Right lobe of liver (tissue), 4 donors: ENCODE measurements around the gene SLC39A9.

ENCODE experiments used
- POLR2A ChIP-seq: fragments of 450-650 bp; IDR thresholded peaks from one replicate; pipeline ENCODE4 v1.6.1; 2017; ENCODE audit warnings: antibody characterized with exemption, mild to moderate bottlenecking
- TF ChIP-seq, protein P1 (sequence below), 4 donors: fragments of 200-600 bp in 3 of 4; fragments of 450-650 bp in 1 of 4; IDR thresholded peaks; one replicate each; pipeline versions ENCODE4 v1.5.1 to v1.8.0; 2016 to 2022; ENCODE audit warnings: antibody characterized with exemption in 4 of 4, mild to moderate bottlenecking in 2 of 4
- donor health status: DM: no; HTN: no; CAD: no.
- donor health status: DM: no; HTN: no; CAD: no.
- donor health status: DM: no; HTN: yes; CAD: no.

DNA sequence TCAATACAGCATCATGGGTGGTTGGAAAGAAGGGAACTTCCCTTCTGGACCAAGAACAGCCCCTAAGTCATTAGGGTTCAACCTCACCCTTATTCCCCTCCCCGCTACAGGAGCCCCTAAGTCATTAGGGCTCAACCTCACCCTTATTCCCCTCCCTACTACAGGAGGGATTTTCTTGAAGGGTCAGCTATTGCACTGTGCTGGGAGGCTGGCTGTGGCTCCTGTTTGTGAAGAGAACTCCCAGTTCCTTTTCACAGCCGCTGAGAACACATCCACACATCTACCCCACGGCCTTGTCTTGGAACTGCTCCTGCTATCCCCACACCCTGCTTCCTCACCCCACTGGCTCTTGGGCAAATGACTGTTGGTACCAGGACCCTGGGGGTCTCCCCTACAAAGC lies 45.3 kb upstream of the SLC39A9 start:
- TF ChIP-seq, protein P1, sequence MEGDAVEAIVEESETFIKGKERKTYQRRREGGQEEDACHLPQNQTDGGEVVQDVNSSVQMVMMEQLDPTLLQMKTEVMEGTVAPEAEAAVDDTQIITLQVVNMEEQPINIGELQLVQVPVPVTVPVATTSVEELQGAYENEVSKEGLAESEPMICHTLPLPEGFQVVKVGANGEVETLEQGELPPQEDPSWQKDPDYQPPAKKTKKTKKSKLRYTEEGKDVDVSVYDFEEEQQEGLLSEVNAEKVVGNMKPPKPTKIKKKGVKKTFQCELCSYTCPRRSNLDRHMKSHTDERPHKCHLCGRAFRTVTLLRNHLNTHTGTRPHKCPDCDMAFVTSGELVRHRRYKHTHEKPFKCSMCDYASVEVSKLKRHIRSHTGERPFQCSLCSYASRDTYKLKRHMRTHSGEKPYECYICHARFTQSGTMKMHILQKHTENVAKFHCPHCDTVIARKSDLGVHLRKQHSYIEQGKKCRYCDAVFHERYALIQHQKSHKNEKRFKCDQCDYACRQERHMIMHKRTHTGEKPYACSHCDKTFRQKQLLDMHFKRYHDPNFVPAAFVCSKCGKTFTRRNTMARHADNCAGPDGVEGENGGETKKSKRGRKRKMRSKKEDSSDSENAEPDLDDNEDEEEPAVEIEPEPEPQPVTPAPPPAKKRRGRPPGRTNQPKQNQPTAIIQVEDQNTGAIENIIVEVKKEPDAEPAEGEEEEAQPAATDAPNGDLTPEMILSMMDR (IDR thresholded peaks at IDR 0.05): no peak
- no peak for TF ChIP-seq POLR2A
